ENCODE measurements around the gene ARTN. TPM values are rescaled to one million over a fixed set of nuclear protein-coding genes. Genes with fewer than 3 reads are reported as not detected.

Gene ARTN
- total RNA-seq, 1 donor from 2014 or later: not detected

DNA sequence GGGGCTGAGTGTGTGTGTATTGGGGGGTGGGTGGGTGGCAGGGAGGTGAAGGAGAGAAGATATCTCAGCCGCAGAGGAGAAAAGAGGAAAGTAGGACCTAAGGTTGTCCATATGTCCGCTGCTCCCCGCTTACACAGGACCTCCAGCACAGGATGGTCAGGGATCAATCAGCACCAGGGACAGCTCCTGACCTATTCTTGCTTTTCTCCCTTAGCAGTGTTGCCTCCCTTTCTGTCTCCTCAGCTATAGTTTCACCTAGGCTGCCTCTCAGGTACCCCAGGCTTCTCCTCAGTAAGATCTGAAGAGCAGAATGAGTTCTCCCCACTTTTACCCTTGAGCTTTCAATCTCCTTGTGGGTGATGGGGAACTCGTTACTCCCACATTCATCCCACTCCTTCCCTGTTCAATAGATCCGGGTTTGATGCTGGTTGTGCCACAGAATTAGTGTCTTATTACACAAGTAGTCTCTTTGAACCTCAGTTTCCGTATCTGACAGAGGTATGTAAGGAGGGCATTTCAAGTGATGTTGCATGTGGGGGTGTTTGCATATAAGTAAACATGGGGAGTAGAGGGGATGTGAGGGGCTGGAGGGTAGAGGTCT lies 34.8 kb downstream of the ARTN start:
- H3K36me3 ChIP-seq (ENCODE audit: control insufficient read depth in 3 of 3, insufficient read depth in 3 of 3, low read length in 3 of 3): peaks cover 47 to 60% (median 51%) of the 10 kb centered on the region in 3 donors
- H3K27ac ChIP-seq (ENCODE audit: low read depth, low read length): no peak overlapping the region
- H3K9ac ChIP-seq (ENCODE audit: low read depth in 1 of 3, low read length in 3 of 3): no peak overlapping the region
- H3K9me3 ChIP-seq (ENCODE audit: control insufficient read depth in 3 of 3, low read length in 3 of 3): no peaks in the 10 kb centered on the region
- H3K27me3 ChIP-seq (ENCODE audit: control insufficient read depth in 3 of 3, insufficient read depth in 3 of 3, low read length in 3 of 3): no peaks in the 10 kb centered on the region
- peaks cover 28 to 37% (median 36%) of the 10 kb centered on the region in 3 donors for H3K4me1 ChIP-seq (ENCODE audit: control insufficient read depth in 3 of 3, insufficient read depth in 3 of 3, low read length in 3 of 3)
- no peak overlapping the region for H3K4me3 ChIP-seq (ENCODE audit: low read length in 3 of 3)

DNA sequence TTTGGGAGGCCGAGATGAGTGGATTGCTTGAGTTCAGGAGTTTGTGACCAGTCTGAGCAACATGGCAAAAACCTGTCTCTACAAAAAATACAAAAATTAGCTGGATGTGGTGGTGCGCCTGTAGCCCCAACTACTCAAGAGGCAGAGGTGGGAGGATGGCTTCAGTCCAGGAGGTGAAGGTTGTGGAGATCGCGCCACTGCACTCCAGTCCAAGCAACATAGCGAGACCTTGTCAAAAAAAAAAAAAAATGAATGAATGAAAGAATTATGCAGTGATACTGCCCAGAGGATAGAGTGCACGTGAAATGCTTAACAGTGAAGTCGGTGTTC lies 35.8 kb downstream of the ARTN start:
- Histone ChIP-seq H3K36me3 (ENCODE audit: control insufficient read depth in 3 of 3, insufficient read depth in 3 of 3, low read length in 3 of 3) (peaks cover 39 to 52% (median 44%) of the 10 kb centered on the region in 3 donors), H3K9ac (ENCODE audit: low read depth in 1 of 3, low read length in 3 of 3) (no peak overlapping the region), H3K9me3 (ENCODE audit: control insufficient read depth in 3 of 3, low read length in 3 of 3) (no peaks in the 10 kb centered on the region), H3K4me1 (ENCODE audit: control insufficient read depth in 3 of 3, insufficient read depth in 3 of 3, low read length in 3 of 3) (peaks cover 37 to 46% (median 46%) of the 10 kb centered on the region in 3 donors), H3K4me3 (ENCODE audit: low read length in 3 of 3) (peak overlapping the region; percentile 52 to 64 (median 56)), H3K27me3 (ENCODE audit: control insufficient read depth in 3 of 3, insufficient read depth in 3 of 3, low read length in 3 of 3) (no peaks in the 10 kb centered on the region), H3K27ac (ENCODE audit: low read depth, low read length) (no peak overlapping the region)

DNA sequence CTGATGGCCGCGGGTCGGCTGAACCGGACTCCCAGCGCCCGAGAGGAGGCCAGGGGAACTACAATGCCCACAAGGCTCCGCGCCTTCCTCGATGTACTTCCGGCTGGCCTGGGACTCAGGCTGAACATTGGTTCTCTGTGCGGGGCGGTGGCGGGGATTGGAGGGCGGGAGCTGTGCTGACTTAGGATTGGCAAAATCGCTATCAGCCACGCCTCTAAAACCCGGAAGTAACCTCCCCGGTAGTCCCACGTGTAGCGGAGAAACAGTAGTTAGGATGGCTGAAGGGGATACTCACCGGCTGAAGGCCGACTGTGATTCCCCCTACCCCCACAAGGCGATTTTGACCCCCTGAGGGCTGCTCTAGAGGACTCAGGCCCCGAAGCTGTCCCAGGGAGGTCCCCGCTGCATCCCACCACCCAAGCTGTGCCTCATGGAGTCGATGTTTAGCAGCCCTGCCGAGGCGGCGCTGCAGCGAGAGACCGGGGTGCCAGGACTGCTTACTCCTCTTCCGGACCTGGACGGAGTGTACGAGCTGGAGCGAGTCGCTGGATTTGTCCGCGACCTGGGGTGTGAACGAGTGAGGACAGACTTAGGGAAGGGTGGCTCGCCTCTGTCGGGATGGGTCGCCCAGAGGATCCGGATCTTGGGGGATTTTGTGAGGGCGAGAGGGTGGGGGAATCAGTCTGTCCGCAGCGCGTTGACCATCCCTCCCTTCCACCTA lies 36.3 kb downstream of the ARTN start, which contains the start of gene DPH2:
Gene DPH2, plus strand, starts transcription at position 265 of the 721 bp plus-strand sequence. Its CDS starts 166 bp downstream, at position 431.
- Histone ChIP-seq H3K9ac (ENCODE audit: low read depth in 1 of 3, low read length in 3 of 3) (peak within 1 kb of the TSS; percentile 81 to 91 (median 86)), H3K27me3 (ENCODE audit: control insufficient read depth in 3 of 3, insufficient read depth in 3 of 3, low read length in 3 of 3) (no peaks in the 10 kb centered on the region), H3K4me3 (ENCODE audit: low read length in 3 of 3) (peak within 1 kb of the TSS; percentile 95 to 98 (median 97)), H3K4me1 (ENCODE audit: control insufficient read depth in 3 of 3, insufficient read depth in 3 of 3, low read length in 3 of 3) (peaks cover 38 to 48% (median 48%) of the 10 kb centered on the region in 3 donors), H3K9me3 (ENCODE audit: control insufficient read depth in 3 of 3, low read length in 3 of 3) (no peaks in the 10 kb centered on the region), H3K27ac (ENCODE audit: low read depth, low read length) (peak within 1 kb of the TSS; percentile 54), H3K36me3 (ENCODE audit: control insufficient read depth in 3 of 3, insufficient read depth in 3 of 3, low read length in 3 of 3) (peaks cover 33 to 47% (median 38%) of the 10 kb centered on the region in 3 donors)

DNA sequence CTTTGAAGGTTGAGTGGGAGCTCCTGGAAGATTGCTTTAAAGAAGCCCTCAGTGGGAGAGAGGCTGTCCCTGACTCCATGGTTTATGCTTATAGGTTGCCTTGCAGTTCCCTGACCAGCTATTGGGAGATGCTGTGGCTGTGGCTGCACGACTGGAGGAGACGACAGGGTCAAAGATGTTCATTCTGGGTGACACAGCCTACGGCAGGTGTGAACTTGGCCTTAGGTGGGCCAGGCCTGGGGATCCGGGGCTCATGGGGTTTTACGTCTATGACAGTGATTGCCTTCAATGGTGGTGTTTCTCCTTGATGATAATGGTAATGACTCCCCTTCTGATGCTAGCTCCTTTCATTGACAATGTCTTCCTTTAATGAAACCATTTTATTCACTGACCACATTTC lies 36.9 kb downstream of the ARTN start:
- Histone ChIP-seq H3K36me3 (ENCODE audit: control insufficient read depth in 3 of 3, insufficient read depth in 3 of 3, low read length in 3 of 3) (peaks cover 29 to 45% (median 34%) of the 10 kb centered on the region in 3 donors), H3K4me3 (ENCODE audit: low read length in 3 of 3) (peak overlapping the region; percentile 95 to 98 (median 97)), H3K27ac (ENCODE audit: low read depth, low read length) (peak overlapping the region; percentile 54), H3K9ac (ENCODE audit: low read depth in 1 of 3, low read length in 3 of 3) (peak overlapping the region; percentile 81 to 91 (median 86)), H3K27me3 (ENCODE audit: control insufficient read depth in 3 of 3, insufficient read depth in 3 of 3, low read length in 3 of 3) (no peaks in the 10 kb centered on the region), H3K4me1 (ENCODE audit: control insufficient read depth in 3 of 3, insufficient read depth in 3 of 3, low read length in 3 of 3) (peaks cover 42 to 51% (median 50%) of the 10 kb centered on the region in 3 donors), H3K9me3 (ENCODE audit: control insufficient read depth in 3 of 3, low read length in 3 of 3) (no peaks in the 10 kb centered on the region)

DNA sequence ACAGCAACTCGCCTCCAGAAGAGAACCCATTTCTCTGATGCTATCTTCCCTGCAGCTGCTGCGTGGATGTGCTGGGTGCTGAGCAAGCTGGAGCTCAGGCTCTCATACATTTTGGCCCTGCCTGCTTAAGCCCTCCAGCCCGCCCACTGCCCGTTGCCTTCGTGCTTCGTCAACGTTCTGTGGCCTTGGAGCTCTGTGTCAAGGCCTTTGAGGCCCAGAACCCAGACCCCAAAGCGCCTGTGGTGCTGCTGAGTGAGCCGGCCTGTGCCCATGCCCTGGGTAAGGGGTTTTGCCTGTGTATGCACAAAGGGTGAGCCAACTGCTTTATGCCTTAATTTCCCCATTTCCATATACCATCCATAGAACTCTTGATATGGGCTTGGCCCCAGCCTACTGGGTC lies 37.3 kb downstream of the ARTN start:
- H3K27ac ChIP-seq (ENCODE audit: low read depth, low read length): peak overlapping the region; percentile 54
- H3K4me1 ChIP-seq (ENCODE audit: control insufficient read depth in 3 of 3, insufficient read depth in 3 of 3, low read length in 3 of 3): peaks cover 46 to 55% (median 54%) of the 10 kb centered on the region in 3 donors

DNA sequence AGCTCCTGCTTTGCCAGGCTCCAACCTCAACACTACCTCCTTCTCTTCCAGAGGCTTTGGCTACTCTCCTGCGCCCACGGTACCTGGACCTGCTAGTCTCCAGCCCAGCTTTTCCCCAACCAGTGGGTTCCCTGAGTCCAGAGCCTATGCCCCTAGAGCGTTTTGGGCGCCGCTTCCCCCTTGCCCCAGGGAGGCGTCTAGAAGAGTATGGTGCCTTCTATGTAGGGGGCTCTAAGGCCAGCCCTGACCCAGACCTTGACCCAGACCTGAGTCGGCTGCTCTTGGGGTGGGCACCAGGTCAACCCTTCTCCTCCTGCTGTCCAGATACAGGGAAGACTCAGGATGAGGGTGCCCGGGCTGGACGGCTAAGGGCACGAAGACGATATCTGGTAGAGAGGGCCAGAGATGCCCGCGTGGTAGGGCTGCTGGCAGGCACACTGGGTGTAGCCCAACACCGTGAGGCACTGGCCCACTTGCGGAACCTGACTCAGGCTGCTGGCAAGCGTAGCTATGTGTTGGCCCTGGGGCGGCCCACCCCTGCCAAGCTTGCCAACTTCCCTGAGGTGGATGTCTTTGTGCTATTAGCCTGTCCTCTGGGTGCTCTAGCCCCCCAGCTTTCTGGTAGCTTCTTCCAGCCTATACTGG lies 37.9 kb downstream of the ARTN start:
- Histone ChIP-seq H3K9ac (ENCODE audit: low read depth in 1 of 3, low read length in 3 of 3) (peak overlapping the region in 1 of 3 donors; percentile 54), H3K27me3 (ENCODE audit: control insufficient read depth in 3 of 3, insufficient read depth in 3 of 3, low read length in 3 of 3) (no peaks in the 10 kb centered on the region), H3K27ac (ENCODE audit: low read depth, low read length) (peak overlapping the region; percentile 54), H3K4me3 (ENCODE audit: low read length in 3 of 3) (peak overlapping the region in 1 of 3 donors; percentile 98), H3K9me3 (ENCODE audit: control insufficient read depth in 3 of 3, low read length in 3 of 3) (no peaks in the 10 kb centered on the region), H3K36me3 (ENCODE audit: control insufficient read depth in 3 of 3, insufficient read depth in 3 of 3, low read length in 3 of 3) (peaks cover 24 to 39% (median 27%) of the 10 kb centered on the region in 3 donors), H3K4me1 (ENCODE audit: control insufficient read depth in 3 of 3, insufficient read depth in 3 of 3, low read length in 3 of 3) (peaks cover 51 to 61% (median 60%) of the 10 kb centered on the region in 3 donors)

More for the DNA sequence above, 37.3 kb downstream of the ARTN start:
- H3K4me3 ChIP-seq (ENCODE audit: low read length in 3 of 3): peak overlapping the region; percentile 95 to 98 (median 97)
- H3K36me3 ChIP-seq (ENCODE audit: control insufficient read depth in 3 of 3, insufficient read depth in 3 of 3, low read length in 3 of 3): peaks cover 26 to 42% (median 30%) of the 10 kb centered on the region in 3 donors
- peak overlapping the region; percentile 25 to 91 (median 81) for H3K9ac ChIP-seq (ENCODE audit: low read depth in 1 of 3, low read length in 3 of 3)
- no peaks in the 10 kb centered on the region for H3K27me3 ChIP-seq (ENCODE audit: control insufficient read depth in 3 of 3, insufficient read depth in 3 of 3, low read length in 3 of 3)
- no peaks in the 10 kb centered on the region for H3K9me3 ChIP-seq (ENCODE audit: control insufficient read depth in 3 of 3, low read length in 3 of 3)

DNA sequence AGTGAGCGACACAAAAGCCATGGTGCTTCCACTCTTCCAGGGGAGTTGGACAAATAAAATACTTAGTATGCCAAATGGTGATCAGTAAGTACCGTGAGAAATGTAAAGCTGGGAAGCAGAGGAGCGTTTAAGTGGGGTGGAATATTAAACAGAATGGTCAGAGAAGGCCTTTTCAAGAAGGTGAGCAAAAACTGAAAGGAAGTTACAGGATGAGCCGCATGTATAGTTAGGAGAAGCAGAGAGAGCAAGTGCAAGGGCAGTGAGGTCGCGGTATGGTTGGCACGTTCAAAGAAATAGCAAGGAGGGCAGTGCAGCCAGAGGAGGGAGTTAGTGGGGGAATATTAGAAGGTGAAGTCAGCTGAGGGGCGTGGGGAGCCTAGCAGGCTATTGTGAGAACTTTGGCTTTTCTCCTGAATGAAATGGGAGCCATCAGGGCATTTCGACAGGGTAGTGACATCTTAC lies 40.4 kb downstream of the ARTN start:
- Histone ChIP-seq H3K27me3 (ENCODE audit: control insufficient read depth in 3 of 3, insufficient read depth in 3 of 3, low read length in 3 of 3) (no peaks in the 10 kb centered on the region), H3K4me1 (ENCODE audit: control insufficient read depth in 3 of 3, insufficient read depth in 3 of 3, low read length in 3 of 3) (peaks cover 69 to 84% (median 80%) of the 10 kb centered on the region in 3 donors), H3K4me3 (ENCODE audit: low read length in 3 of 3) (peak overlapping the region; percentile 86 to 94 (median 90)), H3K36me3 (ENCODE audit: control insufficient read depth in 3 of 3, insufficient read depth in 3 of 3, low read length in 3 of 3) (peaks cover 25 to 45% (median 32%) of the 10 kb centered on the region in 3 donors), H3K27ac (ENCODE audit: low read depth, low read length) (peak overlapping the region; percentile 96), H3K9ac (ENCODE audit: low read depth in 1 of 3, low read length in 3 of 3) (peak overlapping the region; percentile 80 to 95 (median 94)), H3K9me3 (ENCODE audit: control insufficient read depth in 3 of 3, low read length in 3 of 3) (no peaks in the 10 kb centered on the region)

DNA sequence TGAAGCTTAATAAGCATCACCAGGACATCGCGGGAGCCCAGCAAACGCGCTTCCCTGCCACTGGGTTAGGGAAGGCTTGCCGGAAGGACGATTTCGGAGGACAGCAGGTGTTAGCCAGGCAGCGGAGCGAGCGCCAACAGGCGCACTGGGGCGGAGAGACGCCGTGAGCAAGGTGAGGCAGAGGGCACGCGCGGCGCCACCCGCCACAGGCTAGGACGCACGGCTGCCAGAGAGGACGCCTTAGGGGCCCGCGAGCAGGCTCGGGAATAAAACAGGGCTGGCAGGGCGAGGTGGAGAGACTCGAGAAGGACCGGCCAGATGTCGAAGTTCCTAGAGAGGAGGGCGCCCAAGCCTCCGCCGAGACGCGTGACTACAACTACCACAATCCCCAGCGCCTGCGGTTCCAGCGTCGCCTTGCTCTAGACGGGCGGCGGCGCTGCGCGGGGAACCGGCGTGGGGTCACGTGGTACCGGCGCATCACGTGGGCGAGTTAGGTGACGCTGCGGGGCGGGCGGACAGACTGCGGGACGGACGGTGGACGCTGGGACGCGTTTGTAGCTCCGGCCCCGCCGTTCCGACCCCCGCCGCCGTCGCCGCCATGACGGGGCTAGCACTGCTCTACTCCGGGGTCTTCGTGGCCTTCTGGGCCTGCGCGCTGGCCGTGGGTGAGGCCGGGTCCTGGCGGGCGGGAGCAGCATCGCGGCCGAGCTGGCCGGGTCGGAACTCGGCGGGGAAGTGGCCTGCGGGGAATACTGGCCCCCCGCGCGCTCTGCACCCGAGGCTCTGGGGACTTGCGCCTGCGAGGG lies 41.0 kb downstream of the ARTN start, which contains the start of gene ATP6V0B:
Gene ATP6V0B, plus strand, starts transcription at position 518 of the 806 bp plus-strand sequence. Its CDS starts 81 bp downstream, at position 599.
- H3K4me3 ChIP-seq (ENCODE audit: low read length in 3 of 3): peak within 1 kb of the TSS; percentile 88 to 94 (median 90)
- no peaks in the 10 kb centered on the region for H3K27me3 ChIP-seq (ENCODE audit: control insufficient read depth in 3 of 3, insufficient read depth in 3 of 3, low read length in 3 of 3)
- H3K36me3 ChIP-seq (ENCODE audit: control insufficient read depth in 3 of 3, insufficient read depth in 3 of 3, low read length in 3 of 3): peaks cover 25 to 45% (median 32%) of the 10 kb centered on the region in 3 donors
- peak within 1 kb of the TSS; percentile 90 to 95 (median 94) for H3K9ac ChIP-seq (ENCODE audit: low read depth in 1 of 3, low read length in 3 of 3)
- H3K4me1 ChIP-seq (ENCODE audit: control insufficient read depth in 3 of 3, insufficient read depth in 3 of 3, low read length in 3 of 3): peaks cover 66 to 84% (median 79%) of the 10 kb centered on the region in 3 donors
- peak within 1 kb of the TSS; percentile 96 for H3K27ac ChIP-seq (ENCODE audit: low read depth, low read length)
- H3K9me3 ChIP-seq (ENCODE audit: control insufficient read depth in 3 of 3, low read length in 3 of 3): no peaks in the 10 kb centered on the region
